ENCODE data around the gene NUCB1.
"Not testable (repeated sequence)": the region's sequence is repeated elsewhere in the genome, so short reads cannot be mapped to it uniquely, and the experiment has no call there.

NUCB1 gene

GRCh38 chr19:48899781-48900476 is at the start of gene NUCB1:
NUCB1 (plus strand) TSS chr19:48900312; CDS start chr19:48900797, 485 bp downstream.
- DNase-seq (ENCODE audit: low read depth), result peak; percentile 99

DNA sequence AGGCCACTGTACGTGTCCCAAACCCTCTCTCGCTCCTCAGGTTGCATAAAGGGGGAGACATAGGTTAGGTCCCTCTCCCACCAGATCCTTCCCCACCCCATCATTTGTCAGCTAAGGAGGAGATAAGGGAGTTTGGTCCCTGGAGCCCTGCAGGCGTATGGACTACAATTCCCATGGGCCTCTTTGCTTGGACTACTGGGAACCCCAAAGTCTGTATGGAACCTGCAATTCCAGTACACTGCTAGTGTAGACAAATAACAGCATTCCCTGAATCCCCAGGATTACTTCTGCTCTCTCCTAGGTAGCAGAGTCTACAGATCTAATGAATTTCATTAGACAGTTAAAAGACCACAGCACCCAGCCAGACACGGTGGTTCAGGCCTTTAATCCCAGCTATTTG is 47.8 kb upstream of the NUCB1 start:
- DNase-seq (ENCODE audit: low read depth), result no peak

DNA sequence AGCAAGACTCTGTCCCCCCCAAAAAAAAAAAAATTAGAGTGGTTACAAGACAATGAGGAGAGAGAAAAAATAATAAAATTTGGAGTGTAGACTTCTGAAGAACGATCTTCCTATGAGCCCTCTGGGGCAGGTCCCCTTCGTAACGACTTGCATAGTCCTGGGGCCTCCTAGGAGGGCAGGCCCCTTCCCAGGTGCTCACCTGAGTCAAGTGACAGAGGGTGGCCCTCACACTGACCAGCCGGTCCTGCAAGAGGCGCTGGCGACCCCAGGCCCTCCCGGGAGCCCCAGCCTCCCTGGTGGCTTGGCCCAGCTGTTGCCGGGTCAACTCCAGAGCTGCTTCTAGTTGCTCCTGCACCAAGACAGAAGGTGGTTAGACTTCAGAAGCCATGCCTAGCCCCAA is 46.6 kb upstream of the NUCB1 start:
- no peak for DNase-seq (ENCODE audit: low read depth)

GRCh38 chr19:48854103-48854502 is 46.0 kb upstream of the NUCB1 start:
- DNase-seq (ENCODE audit: low read depth), result no peak

DNA sequence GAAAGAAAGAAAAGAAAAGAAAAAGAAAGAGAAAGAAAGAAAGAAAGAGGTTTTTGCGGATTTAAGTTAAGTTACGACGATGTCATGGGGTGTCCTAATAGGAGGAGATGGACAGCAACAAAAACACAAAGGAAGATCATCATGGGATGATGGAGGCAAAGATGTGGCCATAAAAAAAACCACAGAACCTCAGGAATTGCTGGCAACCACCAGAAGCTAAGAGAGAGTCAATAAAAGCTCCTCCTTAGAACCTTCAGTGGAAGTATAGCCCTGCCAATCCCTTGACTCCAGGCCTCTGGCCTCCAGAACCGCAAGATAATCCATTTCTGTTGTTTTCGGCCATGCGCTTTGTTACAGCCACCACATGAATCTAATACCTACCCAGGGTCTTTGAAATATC is 43.2 kb upstream of the NUCB1 start:
- no peak for DNase-seq (ENCODE audit: low read depth)

DNA sequence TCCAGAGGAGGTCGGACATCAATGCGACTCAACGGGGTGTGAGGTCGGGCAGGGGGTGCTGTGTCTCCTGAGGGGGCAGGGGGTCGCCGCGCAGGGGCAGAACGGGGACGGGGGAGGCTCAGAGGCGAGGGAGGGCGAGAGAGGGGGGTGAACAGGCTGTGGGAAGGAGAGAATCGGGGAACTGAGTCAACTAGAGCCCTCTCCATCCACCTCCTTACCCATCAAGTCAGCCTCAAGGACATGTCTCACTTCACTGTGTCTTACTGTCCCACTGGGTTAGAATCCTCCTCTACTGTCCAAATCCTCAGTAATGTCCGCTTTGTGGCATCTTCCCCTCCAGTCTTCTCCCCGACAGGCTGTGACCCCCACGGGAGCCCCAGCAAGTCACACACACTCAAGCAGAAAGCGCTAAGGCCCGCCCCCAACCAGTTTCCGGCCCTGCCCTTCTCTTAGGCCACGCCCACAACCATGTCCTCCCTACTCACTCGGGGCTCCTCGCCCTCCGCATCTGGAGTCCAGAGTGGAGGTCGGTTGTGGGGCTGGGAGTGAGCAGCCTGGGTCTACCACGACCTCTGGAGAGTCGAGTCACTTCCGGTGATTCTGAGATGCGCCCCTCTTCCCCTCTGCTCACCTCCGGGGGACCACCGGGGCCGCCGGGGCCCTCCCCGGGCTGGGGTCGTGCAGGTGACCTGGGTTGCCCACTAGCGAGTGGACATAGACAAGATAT is 41.0 kb upstream of the NUCB1 start:
- DNase-seq (ENCODE audit: low read depth), result peak; percentile 77

GRCh38 chr19:48859711-48860572 is 40.2 kb upstream of the NUCB1 start:
- no peak for DNase-seq (ENCODE audit: low read depth)

- no peak for DNase-seq (ENCODE audit: low read depth)
Measured at GRCh38 chr19:48861313-48861712, 38.8 kb upstream of the NUCB1 start.

- no peak for DNase-seq (ENCODE audit: low read depth)
Measured at GRCh38 chr19:48862827-48863226, 37.3 kb upstream of the NUCB1 start.

GRCh38 chr19:48866692-48867091 is 33.4 kb upstream of the NUCB1 start:
- DNase-seq (ENCODE audit: low read depth), result no peak

- no peak for DNase-seq (ENCODE audit: low read depth)
Measured at GRCh38 chr19:48867123-48867745, 32.9 kb upstream of the NUCB1 start.

- no peak for DNase-seq (ENCODE audit: low read depth)
Measured at GRCh38 chr19:48867746-48868113, 32.4 kb upstream of the NUCB1 start.

- DNase-seq (ENCODE audit: low read depth), result no peak
Measured at GRCh38 chr19:48868114-48868886, 31.8 kb upstream of the NUCB1 start, which contains the start of gene PLEKHA4. PLEKHA4 (minus strand) TSS chr19:48868617; CDS start chr19:48867620, 997 bp downstream.

DNA sequence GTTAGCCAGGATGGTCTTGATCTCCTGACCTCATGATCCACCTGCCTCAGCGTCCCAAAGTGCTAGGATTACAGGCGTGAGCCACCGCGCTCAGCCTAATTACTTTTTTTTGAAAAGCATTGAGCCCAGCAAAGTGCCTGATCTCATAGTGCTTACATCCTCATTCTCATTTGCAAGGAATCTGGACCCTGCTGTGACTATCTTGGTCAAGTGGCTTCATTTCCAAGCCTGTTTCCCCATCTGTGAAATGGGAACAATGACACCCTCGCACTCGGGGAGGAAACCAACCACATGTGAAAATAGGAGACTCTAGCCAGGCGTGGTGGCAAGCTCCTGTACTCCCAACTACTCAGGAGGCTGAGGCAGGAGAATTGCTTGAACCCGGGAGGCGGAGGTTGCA is 30.1 kb upstream of the NUCB1 start:
- no peak for DNase-seq (ENCODE audit: low read depth)

DNA sequence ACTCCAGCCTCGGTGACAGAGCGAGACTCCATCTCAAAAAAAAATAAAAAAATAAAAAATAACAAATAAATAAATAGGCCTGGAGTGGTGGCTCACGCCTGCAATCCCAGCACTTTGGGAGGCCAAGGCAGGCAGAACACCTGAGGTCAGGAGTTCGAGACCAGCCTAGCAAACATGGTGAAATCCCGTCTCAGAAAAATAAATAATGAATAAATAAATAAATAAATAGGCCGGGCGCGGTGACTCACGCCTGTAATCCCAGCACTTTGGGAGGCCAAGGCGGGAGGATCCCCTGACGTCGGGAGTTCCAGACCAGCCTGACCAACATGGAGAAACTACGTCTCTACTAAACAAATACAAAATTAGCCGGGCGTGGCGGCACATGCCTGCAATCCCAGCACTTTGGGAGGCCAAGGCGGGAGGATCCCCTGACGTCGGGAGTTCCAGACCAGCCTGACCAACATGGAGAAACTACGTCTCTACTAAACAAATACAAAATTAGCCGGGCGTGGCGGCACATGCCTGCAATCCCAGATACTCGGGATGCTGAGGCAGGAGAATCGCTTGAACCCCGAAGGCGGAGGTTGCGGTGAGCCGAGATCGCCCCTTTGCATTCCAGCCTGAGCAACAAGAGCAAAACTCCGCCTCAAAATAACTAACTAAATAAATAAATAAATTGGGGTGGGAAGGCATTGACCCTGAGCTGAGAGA is 28.5 kb upstream of the NUCB1 start:
- not testable (repeated sequence) for DNase-seq (ENCODE audit: low read depth)

- DNase-seq (ENCODE audit: low read depth), result peak; percentile 97
Measured at GRCh38 chr19:48872182-48872883, 27.8 kb upstream of the NUCB1 start, which contains the start of gene PPP1R15A. PPP1R15A (plus strand) TSS chr19:48872421; CDS start chr19:48873234, 813 bp downstream.

GRCh38 chr19:48872884-48873475 is 27.1 kb upstream of the NUCB1 start:
- DNase-seq (ENCODE audit: low read depth), result peak; percentile 65

DNA sequence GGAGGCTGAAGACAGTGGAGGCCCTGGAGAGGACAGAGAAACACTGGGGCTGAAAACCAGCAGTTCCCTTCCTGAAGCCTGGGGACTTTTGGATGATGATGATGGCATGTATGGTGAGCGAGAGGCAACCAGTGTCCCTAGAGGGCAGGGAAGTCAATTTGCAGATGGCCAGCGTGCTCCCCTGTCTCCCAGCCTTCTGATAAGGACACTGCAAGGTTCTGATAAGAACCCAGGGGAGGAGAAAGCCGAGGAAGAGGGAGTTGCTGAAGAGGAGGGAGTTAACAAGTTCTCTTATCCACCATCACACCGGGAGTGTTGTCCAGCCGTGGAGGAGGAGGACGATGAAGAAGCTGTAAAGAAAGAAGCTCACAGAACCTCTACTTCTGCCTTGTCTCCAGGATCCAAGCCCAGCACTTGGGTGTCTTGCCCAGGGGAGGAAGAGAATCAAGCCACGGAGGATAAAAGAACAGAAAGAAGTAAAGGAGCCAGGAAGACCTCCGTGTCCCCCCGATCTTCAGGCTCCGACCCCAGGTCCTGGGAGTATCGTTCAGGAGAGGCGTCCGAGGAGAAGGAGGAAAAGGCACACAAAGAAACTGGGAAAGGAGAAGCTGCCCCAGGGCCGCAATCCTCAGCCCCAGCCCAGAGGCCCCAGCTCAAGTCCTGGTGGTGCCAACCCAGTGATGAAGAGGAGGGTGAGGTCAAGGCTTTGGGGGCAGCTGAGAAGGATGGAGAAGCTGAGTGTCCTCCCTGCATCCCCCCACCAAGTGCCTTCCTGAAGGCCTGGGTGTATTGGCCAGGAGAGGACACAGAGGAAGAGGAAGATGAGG is 26.4 kb upstream of the NUCB1 start:
- DNase-seq (ENCODE audit: low read depth), result no peak

Measured in stimulated activated CD4-positive, alpha-beta T cell treated with anti-CD3 and anti-CD28 coated beads, Interleukin-2, amount 100 ng/mL, for 4 hours (primary cell).